Choroid plexus epithelial cell (primary cell): Measurements from ENCODE around the gene UNK.

Experiments
- DNase-seq: peaks from one replicate; pipeline ENCODE4 v3.0.0-alpha.2; 2010; ENCODE audit warnings: low read depth
- H3K4me3 ChIP-seq: 2 replicates; pipeline ENCODE4 v1.5.1; 2011; ENCODE audit warnings: low read depth, mild to moderate bottlenecking, control low read depth, low read length, moderate library complexity
- CTCF ChIP-seq: conservative IDR thresholded peaks from 2 replicates; pipeline ENCODE4 v1.5.1; 2011; ENCODE audit warnings: low read depth, mild to moderate bottlenecking, control low read depth, inconsistent platforms, low read length, moderate library complexity

UNK gene

GRCh38 chr17:75784473-75785015 lies at the start of gene UNK:
UNK (plus strand) TSS chr17:75784806; CDS start chr17:75784881, 75 bp downstream.
- peak within 1 kb of the TSS; percentile 77 for H3K4me3 ChIP-seq
- peak; percentile 100 for DNase-seq
- TF ChIP-seq CTCF = no peak

DNA sequence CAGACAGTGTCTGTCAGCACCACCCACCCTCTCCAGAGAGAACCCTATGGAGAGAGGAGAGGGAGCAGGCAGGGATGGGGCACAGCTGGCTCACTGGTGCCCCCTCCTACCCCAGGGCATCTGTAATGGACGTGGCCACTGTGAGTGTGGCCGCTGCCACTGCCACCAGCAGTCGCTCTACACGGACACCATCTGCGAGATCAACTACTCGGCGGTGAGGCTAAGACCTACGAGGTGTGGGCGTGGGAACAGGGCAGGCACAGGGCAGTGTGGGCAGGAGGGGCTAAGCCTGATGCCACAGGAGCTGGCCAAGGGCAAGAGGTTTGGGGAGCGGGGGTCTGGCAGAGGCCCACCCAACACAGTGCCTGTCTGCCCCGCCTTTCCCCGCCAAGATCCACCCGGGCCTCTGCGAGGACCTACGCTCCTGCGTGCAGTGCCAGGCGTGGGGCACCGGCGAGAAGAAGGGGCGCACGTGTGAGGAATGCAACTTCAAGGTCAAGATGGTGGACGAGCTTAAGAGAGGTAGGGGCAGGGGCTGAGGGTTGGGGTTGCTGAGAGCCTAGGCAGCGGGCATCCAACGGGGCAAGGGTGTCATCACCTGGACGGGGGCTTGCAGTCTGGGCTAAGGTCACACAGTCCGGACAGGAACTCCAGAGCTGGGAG lies 48.3 kb upstream of the UNK start:
- TF ChIP-seq CTCF = no peak
- no peak for DNase-seq
- H3K4me3 ChIP-seq = no peak overlapping the region

DNA sequence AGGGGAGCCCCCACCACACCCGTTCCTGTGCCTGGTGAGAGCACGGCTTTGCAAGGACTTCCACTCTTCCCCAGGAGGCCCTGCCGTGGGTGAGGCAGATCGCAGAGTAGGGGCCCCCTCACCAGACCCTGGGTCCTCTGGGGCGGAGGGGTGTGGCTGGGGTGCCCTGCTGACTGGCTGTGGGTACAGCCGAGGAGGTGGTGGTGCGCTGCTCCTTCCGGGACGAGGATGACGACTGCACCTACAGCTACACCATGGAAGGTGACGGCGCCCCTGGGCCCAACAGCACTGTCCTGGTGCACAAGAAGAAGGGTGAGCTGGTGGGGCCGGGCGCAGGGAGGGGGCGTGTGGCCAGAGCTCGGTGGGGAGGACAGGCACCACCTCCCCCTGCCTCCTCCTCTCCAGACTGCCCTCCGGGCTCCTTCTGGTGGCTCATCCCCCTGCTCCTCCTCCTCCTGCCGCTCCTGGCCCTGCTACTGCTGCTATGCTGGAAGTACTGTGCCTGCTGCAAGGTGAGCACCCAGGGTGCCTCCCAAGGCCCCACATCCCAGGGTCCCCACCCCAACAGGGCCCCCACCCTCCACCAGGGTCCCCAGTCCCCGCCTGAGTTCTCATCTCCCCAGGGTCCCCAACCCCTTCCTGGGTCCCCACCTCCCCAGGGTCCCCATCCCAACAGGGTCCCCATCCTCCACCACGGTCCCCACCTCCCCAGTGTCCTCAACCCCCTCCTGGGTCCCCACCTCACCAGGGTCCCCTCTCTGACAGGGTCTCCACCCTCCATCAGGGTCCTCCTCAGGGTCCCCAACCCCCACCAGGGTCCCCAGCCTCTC lies 47.3 kb upstream of the UNK start:
- H3K4me3 ChIP-seq = no peak overlapping the region
- no peak for DNase-seq
- no peak for TF ChIP-seq CTCF

GRCh38 chr17:75738218-75738802 lies 46.3 kb upstream of the UNK start:
- DNase-seq = peak; percentile 17
- no peak for TF ChIP-seq CTCF
- no peak overlapping the region for H3K4me3 ChIP-seq

GRCh38 chr17:75739174-75739573 lies 45.4 kb upstream of the UNK start:
- no peak for TF ChIP-seq CTCF
- H3K4me3 ChIP-seq = no peak overlapping the region

GRCh38 chr17:75739801-75740200 lies 44.8 kb upstream of the UNK start:
- DNase-seq = no peak
- H3K4me3 ChIP-seq = no peak overlapping the region
- no peak for TF ChIP-seq CTCF

More at GRCh38 chr17:75739174-75739573, 45.4 kb upstream of the UNK start:
- DNase-seq = no peak
